ENCODE measurements around the gene ERN2. TPM values are rescaled to one million over a fixed set of nuclear protein-coding genes. Genes with fewer than 3 reads are reported as not detected.

Gene ERN2
- total RNA-seq = not detected in 2 replicates

GRCh38 chr16:23712976-23713375 lies at the start of gene ERN2:
Gene ERN2, minus strand, starts transcription at chr16:23713222. Its CDS starts 35 bp downstream, at chr16:23713187.

GRCh38 chr16:23754594-23755483 lies 41.8 kb upstream of the ERN2 start, which contains the start of gene CHP2:
Gene CHP2, plus strand, starts transcription at chr16:23755026. Its CDS starts 24 bp downstream, at chr16:23755050.

GRCh38 chr16:23678430-23679273 lies 34.4 kb downstream of the ERN2 start, which contains the start of gene PLK1:
Gene PLK1, plus strand, starts transcription at chr16:23678889. Its CDS starts 44 bp downstream, at chr16:23678933.

GRCh38 chr16:23640931-23641765 lies 71.9 kb downstream of the ERN2 start, which contains the start of the genes DCTN5 and PALB2:
Gene DCTN5, plus strand, starts transcription at chr16:23641466. Its CDS starts 77 bp downstream, at chr16:23641543.
Gene PALB2, minus strand, starts transcription at chr16:23641310. Its CDS starts 153 bp downstream, at chr16:23641157.

Other genes starting within 250 kb of the ERN2 start
- gene GGA2, start 202.7 kb downstream of the ERN2 start, total RNA-seq = 36.3 and 52.1 TPM in 2 replicates
- 19.4 and 24.8 TPM in 2 replicates for gene EARS2, start 155.9 kb downstream of the ERN2 start, total RNA-seq
- gene UBFD1, start 155.5 kb downstream of the ERN2 start, total RNA-seq = 91.8 and 97.7 TPM in 2 replicates
- gene NDUFAB1, start 116.9 kb downstream of the ERN2 start, total RNA-seq = 104 and 112 TPM in 2 replicates
- gene PALB2, start 71.9 kb downstream of the ERN2 start, total RNA-seq = 11.1 and 19.5 TPM in 2 replicates
- 66.0 and 85.2 TPM in 2 replicates for gene DCTN5, start 71.8 kb downstream of the ERN2 start, total RNA-seq
- 22.5 and 36.5 TPM in 2 replicates for gene PLK1, start 34.3 kb downstream of the ERN2 start, total RNA-seq
- not detected in 2 replicates for gene CHP2, start 41.8 kb upstream of the ERN2 start, total RNA-seq
- gene PRKCB, start 122.8 kb upstream of the ERN2 start, total RNA-seq = under 0.01 TPM in 1 of 2 replicates, not detected in the other

Data from vein endothelial cell (primary cell).